Measurements from ENCODE around the gene NFYB.
"Not testable (repeated sequence)": the region's sequence is repeated elsewhere in the genome, so short reads cannot be mapped to it uniquely, and the experiment has no call there.

GRCh38 chr12:104114834-104115586, 23.0 kb downstream of the NFYB start:
- TF ChIP-seq CTCF, POLR2A, EP300 (IDR thresholded peaks at IDR 0.05): not testable (repeated sequence)

Data from tibial nerve (tissue), 4 donors.